ENCODE data around the gene CAMTA2. TPM values are rescaled to one million over a fixed set of nuclear protein-coding genes. Genes with fewer than 3 reads are reported as not detected.
"Not testable (repeated sequence)": the region's sequence is repeated elsewhere in the genome, so short reads cannot be mapped to it uniquely, and the experiment has no call there.

The CAMTA2 gene
- total RNA-seq, 2 donors from 2014 or later, result 51.0 to 87.9 TPM

DNA sequence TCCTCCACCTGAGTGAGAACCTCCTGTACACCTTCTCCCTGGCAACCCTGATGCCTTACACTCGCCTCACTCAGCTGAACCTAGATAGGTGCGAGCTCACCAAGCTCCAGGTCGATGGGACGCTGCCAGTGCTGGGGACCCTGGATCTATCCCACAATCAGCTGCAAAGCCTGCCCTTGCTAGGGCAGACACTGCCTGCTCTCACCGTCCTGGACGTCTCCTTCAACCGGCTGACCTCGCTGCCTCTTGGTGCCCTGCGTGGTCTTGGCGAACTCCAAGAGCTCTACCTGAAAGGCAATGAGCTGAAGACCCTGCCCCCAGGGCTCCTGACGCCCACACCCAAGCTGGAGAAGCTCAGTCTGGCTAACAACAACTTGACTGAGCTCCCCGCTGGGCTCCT is 54.7 kb downstream of the CAMTA2 start:
- Mint-ChIP-seq H3K27me3 (peaks cover 0 to 2% of the 10 kb centered on the region in 2 donors), H3K4me3 (no peak overlapping the region), H3K4me1 (ENCODE audit: low read depth in 2 of 2) (peaks cover 25 to 47% of the 10 kb centered on the region in 2 donors), H3K9me3 (no peaks in the 10 kb centered on the region), H3K36me3 (no peaks in the 10 kb centered on the region), H3K27ac (no peak overlapping the region)
- ATAC-seq (no peak), DNase-seq (ENCODE audit: low spot score) (no peak)

DNA sequence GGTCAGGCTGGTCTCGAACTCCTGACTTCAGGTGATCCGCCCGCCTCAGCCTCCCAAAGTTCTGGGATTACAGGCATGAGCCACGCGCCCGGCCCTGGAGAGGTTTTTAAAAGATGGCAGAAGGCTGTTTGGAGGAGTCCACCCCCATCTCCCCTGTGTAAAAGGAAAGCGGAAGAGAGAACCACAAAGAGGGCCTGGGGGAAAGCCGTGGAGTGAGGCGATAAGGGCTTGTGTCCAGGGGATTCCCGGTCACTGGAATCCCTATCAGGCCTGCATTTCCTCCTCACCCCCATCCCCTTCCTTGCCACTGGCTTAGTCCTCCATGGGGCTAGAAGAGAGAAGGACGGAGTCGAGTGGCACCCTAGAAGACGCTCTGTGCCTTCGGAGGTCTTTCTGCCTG is 55.5 kb downstream of the CAMTA2 start, which contains the start of gene GP1BA:
Gene GP1BA (plus strand): TSS at position 315 of the 400 bp plus-strand sequence. CDS start 328 bp downstream, outside the sequence.
- Mint-ChIP-seq H3K27me3 (peaks cover 0 to 2% of the 10 kb centered on the region in 2 donors), H3K4me3 (no peak within 1 kb of the TSS), H3K9me3 (no peaks in the 10 kb centered on the region), H3K36me3 (no peaks in the 10 kb centered on the region), H3K27ac (peak within 1 kb of the TSS in 1 of 2 donors; percentile 1), H3K4me1 (ENCODE audit: low read depth in 2 of 2) (peaks cover 25 to 44% of the 10 kb centered on the region in 2 donors)
- ATAC-seq (no peak), DNase-seq (ENCODE audit: low spot score) (no peak)

DNA sequence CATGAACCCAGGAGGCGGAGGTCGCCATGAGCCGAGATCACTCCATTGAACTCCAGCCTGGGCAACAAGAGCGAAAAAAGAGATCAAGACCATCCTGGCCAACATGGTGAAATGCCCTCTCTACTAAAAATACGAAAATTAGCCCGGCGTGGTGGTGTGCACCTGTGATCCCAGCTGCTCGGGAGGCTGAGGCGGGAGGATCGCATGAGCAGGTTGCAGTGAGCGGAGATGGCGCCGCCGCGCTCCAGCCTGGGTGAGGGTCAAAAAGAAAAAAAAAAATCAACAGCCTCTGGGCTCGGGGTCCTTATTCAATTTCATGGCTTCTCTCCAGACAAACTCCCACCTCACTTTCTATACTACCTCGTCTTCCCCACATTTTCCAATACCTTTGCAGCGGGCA is 58.6 kb downstream of the CAMTA2 start:
- DNase-seq (ENCODE audit: low spot score), result no peak
- Mint-ChIP-seq H3K4me1 (ENCODE audit: low read depth in 2 of 2) (peaks cover 8 to 27% of the 10 kb centered on the region in 2 donors), H3K27ac (no peak overlapping the region), H3K4me3 (no peak overlapping the region), H3K36me3 (no peaks in the 10 kb centered on the region), H3K27me3 (peaks cover 0 to under 1% of the 10 kb centered on the region in 2 donors), H3K9me3 (no peaks in the 10 kb centered on the region)
- ATAC-seq, result no peak

DNA sequence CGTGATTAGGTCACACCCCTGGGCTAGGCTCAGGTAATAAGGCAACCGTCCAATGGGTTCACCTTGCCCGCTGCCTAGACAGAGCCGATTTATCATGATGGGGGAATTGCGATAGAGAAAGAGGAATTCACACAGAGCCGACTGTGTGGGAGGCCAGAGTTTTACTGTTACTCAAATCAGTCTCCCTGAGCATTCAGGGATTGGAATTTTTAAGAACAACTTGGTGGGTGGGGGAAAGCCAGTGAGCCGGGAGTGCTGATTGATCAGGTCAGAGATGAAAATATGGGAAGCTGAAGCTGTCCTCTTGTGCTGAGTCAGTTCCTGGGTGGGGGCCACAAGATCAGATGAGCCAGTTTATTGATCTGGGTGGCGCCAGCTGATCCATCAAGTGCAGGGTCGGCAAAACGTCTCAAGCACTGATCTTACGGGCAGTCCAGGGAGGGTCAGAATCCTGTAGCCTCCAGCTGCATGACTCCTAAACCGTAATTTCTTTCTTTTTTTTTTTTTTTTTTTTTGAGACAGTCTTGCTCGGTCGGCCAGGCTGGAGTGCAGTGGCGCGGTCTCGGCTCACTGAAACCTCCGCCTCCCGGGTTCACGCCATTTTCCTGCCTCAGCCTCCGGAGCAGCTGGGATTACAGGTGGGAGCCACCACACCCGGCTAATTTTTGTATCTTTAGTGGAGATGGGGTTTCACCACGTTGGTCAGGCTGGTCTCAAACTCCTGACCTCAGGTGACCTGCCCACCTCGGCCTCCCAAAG is 60.7 kb downstream of the CAMTA2 start:
- not testable (repeated sequence) for H3K36me3 Mint-ChIP-seq; H3K27me3 Mint-ChIP-seq; H3K9me3 Mint-ChIP-seq; H3K27ac Mint-ChIP-seq; H3K4me1 Mint-ChIP-seq (ENCODE audit: low read depth in 2 of 2); ATAC-seq; H3K4me3 Mint-ChIP-seq; DNase-seq (ENCODE audit: low spot score)

DNA sequence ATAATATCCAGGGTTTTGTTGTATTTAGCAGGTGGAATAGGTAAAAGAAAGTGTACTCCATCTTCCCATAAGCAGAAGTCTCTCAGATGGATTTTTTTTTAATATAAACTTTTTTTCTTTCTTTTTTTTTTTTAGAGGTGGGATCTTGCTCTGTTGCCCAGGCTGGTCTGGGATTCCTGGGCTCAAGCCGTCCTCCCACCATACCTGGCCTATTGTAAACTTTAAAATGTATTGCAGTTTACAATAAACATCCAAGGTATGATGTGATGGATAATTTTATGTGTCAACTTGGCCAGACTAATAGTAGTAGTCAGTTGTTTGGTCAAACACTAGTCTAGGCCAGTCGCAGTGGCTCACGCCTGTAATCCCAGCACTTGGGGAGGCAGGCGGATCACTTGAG is 66.2 kb downstream of the CAMTA2 start:
- H3K4me1 Mint-ChIP-seq (ENCODE audit: low read depth in 2 of 2), result peaks cover 0 to 8% of the 10 kb centered on the region in 2 donors
- H3K27ac Mint-ChIP-seq, result no peak overlapping the region
- no peak overlapping the region for H3K4me3 Mint-ChIP-seq
- H3K9me3 Mint-ChIP-seq, result no peaks in the 10 kb centered on the region
- no peaks in the 10 kb centered on the region for H3K36me3 Mint-ChIP-seq
- no peak for DNase-seq (ENCODE audit: low spot score)
- no peaks in the 10 kb centered on the region for H3K27me3 Mint-ChIP-seq
- ATAC-seq, result no peak

DNA sequence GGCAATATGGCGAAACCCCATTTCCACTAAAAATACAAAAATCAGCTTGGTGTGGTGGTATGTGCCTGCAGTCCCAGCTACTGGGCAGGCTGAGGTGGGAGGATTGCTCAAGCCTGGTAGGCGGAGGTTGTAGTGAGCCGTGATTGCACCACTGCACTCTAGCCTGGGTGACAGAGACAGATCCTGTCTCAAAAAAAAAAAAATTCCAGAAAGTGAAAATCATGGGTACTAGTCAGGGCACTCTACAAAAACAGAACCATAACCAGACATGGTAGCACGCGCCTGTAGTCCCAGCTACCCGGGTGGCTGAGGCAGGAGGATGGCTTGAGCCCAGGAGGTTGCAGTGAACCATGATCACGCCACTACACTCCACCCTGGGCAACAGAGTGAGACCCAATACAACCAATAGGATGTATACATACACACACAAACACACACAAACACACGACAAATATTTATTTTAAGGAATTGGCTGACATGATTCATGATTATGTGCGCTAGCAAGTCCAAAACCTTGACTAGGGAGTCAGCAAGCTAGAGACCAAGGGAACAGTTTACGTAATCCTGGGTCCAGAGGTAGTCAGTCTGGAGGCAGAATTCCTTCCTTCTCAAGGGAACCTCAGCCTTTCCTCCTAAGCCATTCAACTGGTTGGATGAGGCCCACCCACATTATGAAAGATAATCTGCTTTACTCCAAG is 67.0 kb downstream of the CAMTA2 start:
- peaks cover 0 to 8% of the 10 kb centered on the region in 2 donors for H3K4me1 Mint-ChIP-seq (ENCODE audit: low read depth in 2 of 2)
- ATAC-seq (peak; percentile 68 to 91), DNase-seq (ENCODE audit: low spot score) (no peak)
- H3K27ac Mint-ChIP-seq, result peak overlapping the region in 1 of 2 donors; percentile 45
- H3K4me3 Mint-ChIP-seq, result no peak overlapping the region
- H3K36me3 Mint-ChIP-seq, result no peaks in the 10 kb centered on the region
- no peaks in the 10 kb centered on the region for H3K27me3 Mint-ChIP-seq
- no peaks in the 10 kb centered on the region for H3K9me3 Mint-ChIP-seq

DNA sequence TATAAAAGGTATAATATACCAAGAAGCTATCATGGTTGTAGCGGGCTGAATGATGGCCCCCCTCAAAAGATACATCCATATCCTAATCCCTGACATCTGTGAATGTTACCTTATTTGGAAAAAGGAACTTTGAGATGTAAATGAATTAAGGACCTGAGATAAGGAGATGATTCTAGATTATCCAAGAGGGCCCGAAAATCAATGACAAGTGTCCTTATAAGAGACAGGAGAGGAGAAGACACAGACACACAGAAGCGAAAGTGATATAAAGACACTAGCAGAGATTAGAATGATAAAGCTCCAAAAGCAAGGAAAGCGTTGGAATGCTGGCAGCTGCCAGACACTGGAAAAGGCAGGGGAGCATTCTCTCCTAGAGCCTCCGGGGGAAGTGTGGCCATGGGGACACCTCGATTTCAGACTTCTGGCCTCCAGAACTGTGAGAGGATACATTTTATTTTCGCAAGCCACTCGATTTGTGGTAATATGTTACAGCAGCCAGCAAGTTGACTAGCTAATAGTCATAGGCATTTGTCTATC is 67.9 kb downstream of the CAMTA2 start:
- no peak for ATAC-seq
- Mint-ChIP-seq H3K36me3 (no peaks in the 10 kb centered on the region), H3K4me3 (no peak overlapping the region), H3K4me1 (ENCODE audit: low read depth in 2 of 2) (peaks cover 0 to 8% of the 10 kb centered on the region in 2 donors), H3K27ac (no peak overlapping the region), H3K9me3 (no peaks in the 10 kb centered on the region), H3K27me3 (no peaks in the 10 kb centered on the region)
- DNase-seq (ENCODE audit: low spot score), result no peak

Other genes with a start within 250 kb of the CAMTA2 start
- 1 to 10 TPM; 1.0 to 2.3 TPM for gene ZMYND15, start 247.8 kb downstream of the CAMTA2 start, total RNA-seq
- gene CXCL16, start 247.7 kb downstream of the CAMTA2 start, total RNA-seq, result 10 to 100 TPM; 22.6 to 46.3 TPM
- not detected for gene TM4SF5, start 215.8 kb downstream of the CAMTA2 start, total RNA-seq
- 10 to 100 TPM in 1 of 2 donors, 1 to 10 TPM in 1; 4.5 to 15.4 TPM for gene VMO1, start 201.3 kb downstream of the CAMTA2 start, total RNA-seq
- gene GLTPD2, start 198.7 kb downstream of the CAMTA2 start, total RNA-seq, result under 1 TPM in 1 of 2 donors, not detected in 1; 0.38 TPM
- gene PSMB6, start 191.5 kb downstream of the CAMTA2 start, total RNA-seq, result 100 to 1,000 TPM; 145 to 174 TPM
- gene PLD2, start 180.5 kb downstream of the CAMTA2 start, total RNA-seq, result 10 to 100 TPM; 38.4 to 46.9 TPM
- 10 to 100 TPM; 72.4 to 98.2 TPM for gene MINK1, start 154.3 kb downstream of the CAMTA2 start, total RNA-seq
- 1 to 10 TPM; 1.3 to 2.3 TPM for gene C17orf107, start 88.1 kb downstream of the CAMTA2 start, total RNA-seq
- 1 to 10 TPM; 3.9 to 7.6 TPM for gene CHRNE, start 84.6 kb downstream of the CAMTA2 start, total RNA-seq
- gene GP1BA, start 55.4 kb downstream of the CAMTA2 start, total RNA-seq, result under 1 TPM in 1 of 2 donors, not detected in 1; 0.12 TPM
- gene SLC25A11, start 47.6 kb downstream of the CAMTA2 start, total RNA-seq, result 10 to 100 TPM; 85.9 to 91.6 TPM
- 100 to 1,000 TPM; 144 to 150 TPM for gene RNF167, start 47.4 kb downstream of the CAMTA2 start, total RNA-seq
- 1,000 to 10,000 TPM; 1,741 to 1,743 TPM for gene PFN1, start 39.1 kb downstream of the CAMTA2 start, total RNA-seq
- 10 to 100 TPM in 1 of 2 donors, 1 to 10 TPM in 1; 8.7 to 26.1 TPM for gene ENO3, start 36.6 kb downstream of the CAMTA2 start, total RNA-seq
- 10 to 100 TPM; 51.4 to 71.9 TPM for gene SPAG7, start 19.9 kb downstream of the CAMTA2 start, total RNA-seq
- gene INCA1, start 9.8 kb upstream of the CAMTA2 start, total RNA-seq, result under 1 TPM; 0.31 to 0.56 TPM
- gene KIF1C, start 10.3 kb upstream of the CAMTA2 start, total RNA-seq, result 10 to 100 TPM; 39.4 to 80.3 TPM
- gene SLC52A1, start 47.8 kb upstream of the CAMTA2 start, total RNA-seq, result not detected
- 1 to 10 TPM; 2.0 to 4.9 TPM for gene ZFP3, start 90.8 kb upstream of the CAMTA2 start, total RNA-seq
- gene ZNF232, start 124.2 kb upstream of the CAMTA2 start, total RNA-seq, result 10 to 100 TPM; 14.0 to 15.1 TPM
- under 1 TPM; 0.06 to 0.21 TPM for gene USP6, start 128.4 kb upstream of the CAMTA2 start, total RNA-seq
- gene ZNF594, start 204.2 kb upstream of the CAMTA2 start, total RNA-seq, result 10 to 100 TPM in 1 of 2 donors, 1 to 10 TPM in 1; 9.8 to 19.7 TPM
- gene SCIMP, start 247.2 kb upstream of the CAMTA2 start, total RNA-seq, result under 1 TPM in 1 of 2 donors, not detected in 1; 0.17 TPM

Measured in natural killer cell treated with Interleukin-12 subunit alpha and Interleukin-12 subunit beta and Interleukin-15 and Interleukin-18, amount 100 ng/mL, for 72 hours (primary cell).